ENCODE data around the gene FAM222B. TPM values are rescaled to one million over a fixed set of nuclear protein-coding genes. Genes with fewer than 3 reads are reported as not detected.

Gene FAM222B
- total and polyA plus RNA-seq, 4 donors, result 2.8 to 5.4 (median 4.1) TPM

DNA sequence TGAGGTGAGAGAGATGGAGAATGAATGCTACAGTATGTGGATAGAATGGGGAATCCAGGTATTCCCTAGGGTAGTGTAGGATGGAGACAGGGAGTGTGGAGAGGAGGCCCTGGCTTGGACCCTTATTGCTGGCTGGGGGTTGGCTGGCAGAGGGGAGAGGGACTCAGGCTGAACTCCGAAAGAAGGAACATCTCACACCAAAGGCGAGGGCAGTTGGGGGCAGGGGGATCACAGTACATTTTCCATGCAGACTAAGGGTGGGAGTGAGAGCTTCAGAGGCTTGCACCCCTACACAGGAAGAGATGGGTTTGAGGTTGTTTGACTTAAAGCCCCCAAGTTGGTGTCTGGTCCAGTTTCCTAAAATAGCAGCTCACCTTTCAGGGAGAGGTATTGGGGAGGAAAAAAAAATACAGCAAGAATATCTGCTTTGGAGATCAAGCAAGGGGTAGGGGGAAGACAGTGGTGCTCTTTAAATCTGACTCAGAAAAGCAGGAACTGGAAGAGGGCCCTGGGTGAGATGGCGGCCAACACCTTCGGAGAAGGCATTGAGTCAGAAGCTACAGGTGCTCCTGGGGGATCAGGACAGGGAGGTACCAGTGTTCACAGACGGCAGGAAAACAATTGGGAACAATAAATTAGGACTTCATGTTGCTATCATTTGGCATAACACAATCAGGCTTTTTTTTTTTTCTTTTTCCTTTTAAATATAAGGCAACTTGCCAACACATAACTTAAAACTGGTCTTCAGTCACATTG lies 86.4 kb downstream of the FAM222B start:
- no peak overlapping the region for H3K27ac ChIP-seq (ENCODE audit: low read depth in 1 of 2, low read length in 2 of 2)
- no peak for DNase-seq (ENCODE audit: low spot score)
- 87% methylated on average over 5 of the region's 5 CpGs for WGBS
- H3K9me3 ChIP-seq (ENCODE audit: control insufficient read depth in 4 of 4, low read length in 3 of 4), result no peaks in the 10 kb centered on the region
- H3K27me3 ChIP-seq (ENCODE audit: control insufficient read depth in 4 of 4, insufficient read depth in 4 of 4, low read length in 3 of 4), result no peaks in the 10 kb centered on the region
- no peak overlapping the region for H3K4me3 ChIP-seq (ENCODE audit: low read depth in 1 of 3, low read length in 3 of 3)
- TF ChIP-seq, protein P1, sequence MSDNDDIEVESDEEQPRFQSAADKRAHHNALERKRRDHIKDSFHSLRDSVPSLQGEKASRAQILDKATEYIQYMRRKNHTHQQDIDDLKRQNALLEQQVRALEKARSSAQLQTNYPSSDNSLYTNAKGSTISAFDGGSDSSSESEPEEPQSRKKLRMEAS (IDR thresholded peaks at IDR 0.05), result no peak
- TF ChIP-seq FOXA1 (IDR thresholded peaks at IDR 0.05), result no peak
- TF ChIP-seq NR2F2 (IDR thresholded peaks at IDR 0.05), result no peak
- no peak for TF ChIP-seq GABPA (IDR thresholded peaks at IDR 0.05 in 1 of 2, conservative IDR thresholded peaks at IDR 0.05 in 1 of 2)
- no peak for TF ChIP-seq HNF4A (conservative IDR thresholded peaks at IDR 0.05)
- TF ChIP-seq CTCF (IDR thresholded peaks at IDR 0.05; ENCODE audit: low read depth, low read length, missing input control), result no peak
- no peak for TF ChIP-seq JUND (IDR thresholded peaks at IDR 0.05)
- TF ChIP-seq ATF3 (IDR thresholded peaks at IDR 0.05), result no peak
- no peak for TF ChIP-seq RAD21 (IDR thresholded peaks at IDR 0.05)
- TF ChIP-seq, protein P2, sequence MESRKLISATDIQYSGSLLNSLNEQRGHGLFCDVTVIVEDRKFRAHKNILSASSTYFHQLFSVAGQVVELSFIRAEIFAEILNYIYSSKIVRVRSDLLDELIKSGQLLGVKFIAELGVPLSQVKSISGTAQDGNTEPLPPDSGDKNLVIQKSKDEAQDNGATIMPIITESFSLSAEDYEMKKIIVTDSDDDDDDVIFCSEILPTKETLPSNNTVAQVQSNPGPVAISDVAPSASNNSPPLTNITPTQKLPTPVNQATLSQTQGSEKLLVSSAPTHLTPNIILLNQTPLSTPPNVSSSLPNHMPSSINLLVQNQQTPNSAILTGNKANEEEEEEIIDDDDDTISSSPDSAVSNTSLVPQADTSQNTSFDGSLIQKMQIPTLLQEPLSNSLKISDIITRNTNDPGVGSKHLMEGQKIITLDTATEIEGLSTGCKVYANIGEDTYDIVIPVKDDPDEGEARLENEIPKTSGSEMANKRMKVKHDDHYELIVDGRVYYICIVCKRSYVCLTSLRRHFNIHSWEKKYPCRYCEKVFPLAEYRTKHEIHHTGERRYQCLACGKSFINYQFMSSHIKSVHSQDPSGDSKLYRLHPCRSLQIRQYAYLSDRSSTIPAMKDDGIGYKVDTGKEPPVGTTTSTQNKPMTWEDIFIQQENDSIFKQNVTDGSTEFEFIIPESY (IDR thresholded peaks at IDR 0.05), result no peak
- no peak for TF ChIP-seq SP1 (IDR thresholded peaks at IDR 0.05)
- TF ChIP-seq TAF1 (conservative IDR thresholded peaks at IDR 0.05), result no peak
- TF ChIP-seq YY1 (IDR thresholded peaks at IDR 0.05), result no peak
- TF ChIP-seq EGR1 (IDR thresholded peaks at IDR 0.05; ENCODE audit: low read depth in 2 of 2), result no peak
- peaks cover 0 to 7% (median 2%) of the 10 kb centered on the region in 4 donors for H3K4me1 ChIP-seq (ENCODE audit: control insufficient read depth in 4 of 4, insufficient read depth in 4 of 4, low read length in 3 of 4)
- H3K9ac ChIP-seq (ENCODE audit: low read depth in 1 of 2, low read length in 2 of 2), result no peak overlapping the region
- peaks cover 5 to 33% (median 12%) of the 10 kb centered on the region in 4 donors for H3K36me3 ChIP-seq (ENCODE audit: control insufficient read depth in 4 of 4, insufficient read depth in 3 of 4, low read depth in 1 of 4, low read length in 3 of 4)

DNA sequence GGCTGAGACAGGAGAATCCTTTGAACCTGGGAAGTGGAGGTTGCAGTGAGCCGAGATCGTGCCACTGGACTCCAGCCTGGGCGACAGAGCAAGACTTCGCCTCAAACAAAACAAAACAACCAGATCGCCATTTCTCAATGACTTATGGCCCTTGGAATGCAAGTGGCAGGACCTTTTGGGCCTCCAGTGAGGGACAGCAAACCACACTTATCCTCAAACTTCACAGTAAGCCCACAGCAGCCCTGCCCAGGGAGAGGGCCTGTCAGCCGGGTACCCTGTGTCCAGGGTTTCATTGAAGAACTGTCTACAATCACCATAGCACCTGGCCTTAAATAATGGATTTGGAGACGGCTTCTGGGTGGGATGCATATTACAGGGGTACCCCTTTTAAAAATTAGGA lies 87.1 kb downstream of the FAM222B start:
- Histone ChIP-seq H3K4me1 (ENCODE audit: control insufficient read depth in 4 of 4, insufficient read depth in 4 of 4, low read length in 3 of 4) (peaks cover 0 to 1% (median 0%) of the 10 kb centered on the region in 4 donors), H3K27me3 (ENCODE audit: control insufficient read depth in 4 of 4, insufficient read depth in 4 of 4, low read length in 3 of 4) (no peaks in the 10 kb centered on the region), H3K27ac (ENCODE audit: low read depth in 1 of 2, low read length in 2 of 2) (no peak overlapping the region), H3K4me3 (ENCODE audit: low read depth in 1 of 3, low read length in 3 of 3) (no peak overlapping the region), H3K36me3 (ENCODE audit: control insufficient read depth in 4 of 4, insufficient read depth in 3 of 4, low read depth in 1 of 4, low read length in 3 of 4) (peaks cover 5 to 33% (median 12%) of the 10 kb centered on the region in 4 donors), H3K9me3 (ENCODE audit: control insufficient read depth in 4 of 4, low read length in 3 of 4) (no peaks in the 10 kb centered on the region), H3K9ac (ENCODE audit: low read depth in 1 of 2, low read length in 2 of 2) (no peak overlapping the region)
- TF ChIP-seq, protein P1 (IDR thresholded peaks at IDR 0.05), result no peak
- no peak for TF ChIP-seq ATF3 (IDR thresholded peaks at IDR 0.05)
- DNase-seq (ENCODE audit: low spot score), result no peak
- WGBS, result 92% methylated on average over 7 of the region's 7 CpGs

Measured in liver (tissue), 9 donors.